ENCODE results near the gene RNF182.
"Not testable (repeated sequence)": the region's sequence is repeated elsewhere in the genome, so short reads cannot be mapped to it uniquely, and the experiment has no call there.

Gene RNF182

DNA sequence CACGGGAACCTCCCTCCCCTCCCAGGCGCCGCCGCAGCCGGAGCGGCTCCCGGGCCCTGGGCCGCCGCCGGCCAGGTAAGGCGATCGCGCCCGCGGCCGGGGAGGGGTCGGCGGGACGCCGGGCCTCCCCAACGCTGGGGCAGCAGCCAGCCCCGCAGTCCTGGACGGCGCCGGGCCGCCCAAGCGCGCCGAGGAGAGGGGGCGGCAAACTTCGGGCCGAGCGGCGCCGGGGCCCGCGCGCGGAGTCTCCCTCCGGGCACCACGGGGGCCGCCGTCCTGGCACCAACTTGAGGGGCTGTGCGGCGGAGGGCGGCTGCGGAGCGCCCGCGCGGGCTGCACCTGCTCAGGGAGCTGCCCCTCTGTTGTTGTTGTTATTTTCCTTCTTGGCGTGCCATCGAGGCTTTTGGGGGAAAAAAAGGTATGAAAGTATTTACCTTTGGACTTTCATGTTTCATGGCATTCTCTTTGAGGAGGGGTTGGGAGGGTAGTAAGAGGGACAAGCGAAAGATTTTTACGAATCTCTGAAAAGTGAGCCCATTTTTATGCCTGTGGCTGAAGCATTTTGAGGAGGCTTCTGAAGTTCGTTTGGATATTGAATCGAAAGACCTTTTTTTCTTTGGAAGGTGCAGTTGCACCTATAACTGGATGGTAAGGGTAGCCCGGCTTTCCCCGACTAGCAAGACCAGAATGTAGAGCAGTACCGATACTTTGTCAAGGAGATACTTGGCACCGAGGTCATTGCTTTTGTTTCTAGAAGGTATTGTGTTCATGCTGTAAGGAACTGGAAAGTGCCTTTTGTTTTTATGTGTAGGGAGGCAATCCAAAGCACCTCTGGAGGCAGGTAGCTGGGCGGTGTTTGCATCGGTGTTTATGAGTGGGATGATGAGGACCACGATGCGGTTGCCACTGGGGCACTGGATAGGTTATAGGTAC is at the start of gene RNF182:
Gene RNF182, plus strand, starts transcription at position 4 of the 933 bp plus-strand sequence. CDS start 52,168 bp downstream, outside the sequence.
- DNase-seq: no peak

DNA sequence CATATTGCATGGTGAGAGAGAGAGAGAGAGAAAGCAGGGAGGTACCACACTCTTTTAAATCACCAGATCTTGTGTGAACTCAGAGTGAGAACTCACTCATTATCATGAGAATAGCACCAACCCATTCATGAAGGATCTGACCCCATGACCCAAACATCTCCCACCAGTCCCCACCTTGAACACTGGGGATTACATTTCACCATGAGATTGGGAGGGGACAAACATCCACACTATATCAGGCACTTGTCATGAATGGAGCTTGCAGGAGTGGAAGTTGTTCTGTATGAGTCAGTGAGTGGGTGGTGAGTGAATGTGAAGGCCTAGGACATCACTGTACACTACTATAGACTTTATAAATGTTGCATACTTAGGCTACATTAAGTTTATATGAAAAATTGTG is 47.7 kb upstream of the RNF182 start:
- no peak for DNase-seq

- not testable (repeated sequence) for DNase-seq
Observed at GRCh38 chr6:13880061-13880663, 44.6 kb upstream of the RNF182 start.

DNA sequence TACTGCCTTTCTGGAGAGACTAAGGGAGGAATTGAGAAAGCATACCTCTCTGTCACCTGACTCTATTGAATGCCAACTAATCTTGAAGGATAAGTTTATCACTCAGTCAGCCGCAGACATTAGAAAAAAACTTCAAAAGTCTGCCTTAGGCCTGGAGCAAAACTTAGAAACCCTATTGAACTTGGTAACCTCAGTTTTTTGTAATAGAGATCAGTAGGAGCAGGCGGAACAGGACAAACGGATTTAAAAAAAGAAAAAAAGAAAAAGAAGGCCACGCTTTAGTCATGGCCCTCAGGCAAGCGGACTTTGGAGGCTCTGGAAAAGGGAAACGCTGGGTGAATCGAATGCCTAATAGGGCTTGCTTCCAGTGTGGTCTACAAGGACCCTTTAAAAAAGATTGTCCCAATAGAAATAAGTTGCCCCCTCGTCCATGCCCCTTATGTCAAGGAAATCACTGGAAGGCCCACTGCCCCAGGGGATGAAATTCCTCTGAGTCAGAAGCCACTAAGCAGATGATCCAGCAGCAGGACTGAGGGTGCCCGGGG is 43.1 kb upstream of the RNF182 start:
- DNase-seq: no peak

GRCh38 chr6:13883966-13884365 is 40.8 kb upstream of the RNF182 start:
- DNase-seq: no peak

DNA sequence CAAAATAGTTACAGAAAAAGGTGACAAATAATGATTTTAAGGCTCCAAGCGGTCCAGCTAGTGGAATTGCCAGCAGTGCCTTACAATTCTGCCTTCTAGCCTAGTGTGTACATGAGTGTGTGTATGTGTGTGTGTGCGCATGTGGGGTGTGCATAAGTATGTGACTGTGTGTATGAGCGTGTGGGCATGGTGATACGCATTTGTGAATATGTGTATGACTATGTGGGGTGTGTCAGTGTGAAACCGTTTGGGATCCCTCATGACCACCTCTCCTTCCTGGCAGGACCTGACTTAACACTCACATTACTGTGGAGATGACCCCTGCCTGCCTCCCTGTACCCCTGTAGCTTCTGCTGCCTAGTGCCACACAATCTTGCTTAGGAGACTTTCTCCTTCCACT is 40.4 kb upstream of the RNF182 start:
- no peak for DNase-seq

GRCh38 chr6:13885601-13886000 is 39.2 kb upstream of the RNF182 start:
- DNase-seq: no peak

DNA sequence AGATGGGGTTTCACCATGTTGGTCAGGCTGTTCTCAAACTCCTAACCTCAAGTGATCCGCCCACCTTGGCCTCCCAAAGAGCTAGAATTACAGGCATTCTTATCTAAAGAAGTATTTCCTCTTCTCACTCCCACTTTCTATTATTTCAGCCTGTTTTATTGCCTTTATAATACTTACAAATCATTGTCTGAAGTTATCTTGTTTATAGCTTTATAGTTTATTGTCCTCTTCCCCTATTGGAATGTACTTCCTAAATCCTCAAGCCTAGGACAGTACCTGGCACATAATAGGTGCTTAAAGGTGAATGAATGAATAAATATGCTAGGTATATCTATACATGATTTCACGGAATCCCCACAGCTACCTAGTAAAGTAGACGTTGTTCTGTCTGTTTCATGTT is 37.8 kb upstream of the RNF182 start:
- DNase-seq: no peak

DNA sequence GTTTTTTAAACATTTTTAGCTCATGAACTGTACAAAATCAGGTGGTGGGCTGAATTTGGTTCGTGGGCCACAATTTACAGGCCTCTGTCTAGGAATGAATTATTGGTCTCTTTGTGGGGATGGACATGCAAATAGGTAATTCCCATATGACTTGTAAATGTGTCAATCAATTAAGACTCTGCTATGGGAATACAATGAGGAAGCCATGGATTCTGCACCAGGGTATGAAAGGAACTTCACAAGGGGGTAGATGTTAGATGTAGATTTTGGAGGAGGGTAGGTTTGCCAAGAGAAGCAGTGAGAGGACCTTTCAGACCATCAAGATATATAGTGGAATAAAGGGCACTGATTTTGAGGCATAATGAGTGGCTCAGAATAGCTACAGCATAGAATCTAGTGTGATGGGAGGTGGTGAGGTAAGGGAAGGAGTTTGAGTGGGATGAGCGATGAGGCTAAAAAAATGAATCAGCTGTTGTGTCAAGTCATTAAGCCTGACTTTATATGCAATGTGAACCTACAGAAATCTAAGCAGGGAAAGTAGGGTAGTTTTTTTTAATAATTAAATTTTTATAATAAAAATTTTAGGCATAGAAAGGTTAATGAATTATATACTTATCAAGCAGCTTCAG is 32.6 kb upstream of the RNF182 start:
- DNase-seq: no peak

DNA sequence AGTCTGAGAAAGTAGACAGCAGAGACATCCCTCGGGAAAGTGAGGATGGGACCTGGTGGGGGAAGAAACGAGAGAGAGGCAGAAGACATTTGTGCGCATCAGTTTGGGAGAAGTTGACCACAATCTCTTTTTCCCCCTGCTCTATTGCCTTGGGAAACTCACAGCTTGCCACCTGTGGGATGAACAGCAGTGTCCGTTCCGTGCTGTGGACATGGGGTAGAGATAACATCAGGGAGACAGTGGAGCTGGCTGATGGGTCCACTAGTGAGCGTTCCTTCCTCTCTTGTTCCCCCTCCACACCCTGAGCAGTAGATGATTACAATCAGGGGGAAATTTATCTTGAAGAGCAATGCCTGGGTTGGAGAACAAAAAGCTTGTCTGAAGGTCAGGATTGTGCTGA is 21.8 kb upstream of the RNF182 start:
- DNase-seq: no peak

GRCh38 chr6:13903364-13903763 is 21.4 kb upstream of the RNF182 start:
- DNase-seq: no peak

DNA sequence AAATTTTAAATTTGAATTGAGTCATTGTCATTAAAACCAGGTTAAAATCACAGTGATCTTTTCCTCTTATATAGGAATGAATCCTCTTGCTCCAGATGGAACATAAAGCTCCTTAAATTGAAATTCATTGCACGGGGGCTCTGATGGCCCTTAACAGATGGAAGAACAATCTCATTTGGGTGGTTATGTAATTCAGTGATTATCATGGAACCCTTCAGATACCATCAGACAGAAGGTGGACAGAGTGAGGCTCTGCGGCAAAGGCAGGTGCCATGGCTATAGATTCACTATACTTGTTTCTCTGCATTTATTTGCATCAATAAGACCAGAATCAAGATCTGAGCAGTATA is 17.8 kb upstream of the RNF182 start:
- DNase-seq: no peak

- no peak for DNase-seq
Observed at GRCh38 chr6:13907614-13908215, 17.0 kb upstream of the RNF182 start.

DNA sequence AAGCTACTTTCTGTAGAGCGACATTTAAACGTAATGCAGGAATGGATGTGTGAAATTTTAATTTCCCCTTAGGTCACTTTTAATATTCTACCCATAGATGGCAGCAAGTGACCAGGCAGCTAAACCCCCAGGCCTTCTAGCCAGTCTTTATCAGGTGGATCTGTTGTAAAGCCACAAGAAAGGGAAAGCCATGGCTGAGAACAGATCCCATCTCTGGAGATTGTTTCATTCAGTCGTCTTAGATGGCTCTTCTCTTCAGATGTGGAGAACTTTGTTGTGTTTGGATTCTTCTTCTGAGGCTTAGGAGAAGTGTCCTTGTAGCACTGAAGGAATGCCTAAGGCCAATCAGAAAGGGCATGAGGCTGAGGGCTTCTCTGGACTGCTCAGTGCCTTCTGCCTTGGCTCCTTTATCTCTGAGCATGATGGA is 15.8 kb upstream of the RNF182 start:
- DNase-seq: peak; percentile 39

GRCh38 chr6:13910443-13910842 is 14.3 kb upstream of the RNF182 start:
- no peak for DNase-seq

DNA sequence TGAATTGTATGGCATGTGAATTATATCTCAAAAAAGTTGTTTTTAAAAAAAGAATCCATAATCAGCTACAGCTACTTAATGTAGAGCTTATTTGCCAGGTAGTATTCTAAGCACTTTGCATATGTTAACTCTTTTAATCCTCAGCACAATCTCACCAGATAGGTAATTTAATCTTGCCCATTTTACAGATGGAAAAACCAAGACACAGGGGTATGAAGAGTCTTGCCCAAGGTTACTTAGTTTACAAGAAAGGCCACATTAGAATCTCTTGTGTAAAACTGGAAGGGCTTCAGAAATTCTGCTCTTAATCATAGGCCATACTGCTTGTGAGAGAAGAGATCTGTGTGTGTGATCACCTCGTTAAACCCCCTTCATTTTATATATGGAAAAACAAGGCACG is 13.4 kb upstream of the RNF182 start:
- DNase-seq: no peak

GRCh38 chr6:13913226-13914001 is 11.3 kb upstream of the RNF182 start:
- DNase-seq: no peak

- peak; percentile 30 for DNase-seq
Observed at GRCh38 chr6:13914351-13914750, 10.4 kb upstream of the RNF182 start.

DNA sequence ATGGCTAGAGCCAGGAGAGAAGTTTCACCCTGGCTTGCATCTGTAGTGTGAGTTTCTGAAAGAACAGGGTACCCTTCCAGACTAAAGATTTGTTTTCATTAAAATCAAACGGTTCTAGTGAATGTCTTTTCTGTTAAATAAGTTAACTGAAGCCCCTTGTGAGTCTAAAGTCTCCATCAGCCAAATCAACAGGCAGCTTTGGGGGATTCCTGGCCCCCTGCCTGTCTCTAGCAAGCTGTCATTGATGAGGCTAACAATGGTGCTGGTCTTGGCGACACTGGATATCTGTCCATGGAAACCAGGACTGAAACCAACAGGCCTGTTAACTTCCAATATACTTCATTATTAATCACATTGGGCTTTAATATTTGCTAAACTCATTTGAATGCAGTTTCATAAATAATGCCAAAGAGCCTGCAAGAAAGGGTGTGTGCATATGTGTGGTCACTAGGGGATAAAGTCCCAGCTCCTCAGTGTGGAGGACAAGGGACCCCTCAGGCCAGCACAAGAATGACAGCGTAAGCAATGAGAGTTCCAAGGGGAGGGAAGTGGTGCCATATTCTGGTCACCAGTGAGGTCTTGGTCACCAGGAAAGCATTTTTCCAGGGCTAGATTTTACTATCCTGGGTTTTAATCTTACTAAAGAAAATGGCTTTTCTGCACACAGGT is 9.1 kb upstream of the RNF182 start:
- peak; percentile 49 for DNase-seq

- no peak for DNase-seq
Observed at GRCh38 chr6:13916230-13916944, 8.4 kb upstream of the RNF182 start.

DNA sequence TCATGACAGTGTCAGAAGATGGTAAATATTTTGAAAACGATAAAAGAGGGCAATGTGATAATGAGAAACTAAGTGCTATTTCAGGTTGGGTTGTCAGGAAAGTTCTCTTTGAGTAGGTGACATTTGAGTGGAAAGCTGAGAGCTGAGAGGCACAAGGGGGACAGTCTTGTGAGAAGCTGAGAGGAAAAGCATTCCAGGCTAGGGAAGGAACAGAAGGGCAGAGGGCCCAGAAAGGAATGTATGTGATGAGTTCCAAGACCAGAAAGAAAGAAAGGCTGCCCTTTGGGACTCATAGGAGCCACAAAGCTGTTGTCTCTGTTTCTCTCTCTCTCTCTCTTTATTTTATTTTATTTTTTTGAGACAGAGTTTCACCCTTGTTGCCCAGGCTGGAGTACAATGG is 7.6 kb upstream of the RNF182 start:
- no peak for DNase-seq

Measured in midbrain (tissue), 1 donor.